HG02852 (cell line): ENCODE measurements around the gene ASCL3.
"Not testable (repeated sequence)": the region's sequence is repeated elsewhere in the genome, so short reads cannot be mapped to it uniquely, and the experiment has no call there.

ENCODE experiments used
- ATAC-seq: cut with Tn5 transposase; IDR thresholded peaks from one replicate; pipeline ENCODE4 v1.9.1; 2021; ENCODE audit warnings: mild to moderate bottlenecking, moderate library complexity; ENCODE audit not compliant: unreplicated experiment

The ASCL3 gene, protein sequence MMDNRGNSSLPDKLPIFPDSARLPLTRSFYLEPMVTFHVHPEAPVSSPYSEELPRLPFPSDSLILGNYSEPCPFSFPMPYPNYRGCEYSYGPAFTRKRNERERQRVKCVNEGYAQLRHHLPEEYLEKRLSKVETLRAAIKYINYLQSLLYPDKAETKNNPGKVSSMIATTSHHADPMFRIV

DNA sequence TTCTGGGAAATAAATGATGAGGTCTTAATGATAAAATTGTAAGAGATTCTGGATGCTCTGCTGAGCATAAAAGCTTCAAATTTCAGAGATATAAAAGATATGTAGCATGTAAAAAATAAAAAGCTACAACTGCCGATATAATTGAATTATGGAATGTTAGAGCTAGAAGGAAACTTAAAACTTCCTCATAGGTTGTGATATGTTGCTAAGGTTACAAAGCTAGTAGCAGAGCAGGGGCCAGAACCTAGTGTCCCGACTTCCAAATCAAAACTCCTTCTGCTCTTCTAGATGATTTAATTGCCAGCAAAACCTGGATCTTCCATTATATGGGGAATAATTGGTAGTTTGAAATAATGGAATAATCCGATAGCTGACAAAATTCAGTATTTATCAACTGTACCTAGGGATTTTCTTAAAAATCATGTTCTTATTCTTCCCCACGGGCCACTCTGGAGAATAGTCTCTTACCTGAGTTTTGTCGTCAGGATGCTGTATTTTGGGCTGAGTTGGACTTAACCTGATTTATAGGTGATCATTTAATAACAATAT is at the start of gene ASCL3:
TSS of gene ASCL3 (minus strand) at position 499 of the 549 bp plus-strand sequence. CDS start 4,855 bp downstream, outside the sequence.
- ATAC-seq = no peak

DNA sequence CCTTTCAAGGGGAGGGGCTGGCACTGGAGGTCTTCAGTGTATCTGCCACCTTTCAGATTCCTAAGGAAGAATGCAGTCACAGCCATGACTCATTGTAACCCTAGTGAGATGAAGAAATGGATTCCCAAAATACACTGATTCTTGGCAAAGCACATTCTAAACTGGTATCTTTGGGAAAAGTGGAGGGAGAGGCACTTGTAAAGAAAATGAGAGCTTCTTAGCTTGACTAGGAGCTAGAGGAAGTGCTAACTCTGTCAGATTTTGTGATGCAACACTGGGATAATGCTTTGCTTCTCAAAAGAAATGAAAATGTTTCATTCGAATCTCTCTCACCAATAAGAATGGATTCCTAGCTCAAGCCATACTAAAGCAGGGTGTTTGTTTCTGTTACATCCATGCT is 46.6 kb upstream of the ASCL3 start:
- no peak for ATAC-seq

DNA sequence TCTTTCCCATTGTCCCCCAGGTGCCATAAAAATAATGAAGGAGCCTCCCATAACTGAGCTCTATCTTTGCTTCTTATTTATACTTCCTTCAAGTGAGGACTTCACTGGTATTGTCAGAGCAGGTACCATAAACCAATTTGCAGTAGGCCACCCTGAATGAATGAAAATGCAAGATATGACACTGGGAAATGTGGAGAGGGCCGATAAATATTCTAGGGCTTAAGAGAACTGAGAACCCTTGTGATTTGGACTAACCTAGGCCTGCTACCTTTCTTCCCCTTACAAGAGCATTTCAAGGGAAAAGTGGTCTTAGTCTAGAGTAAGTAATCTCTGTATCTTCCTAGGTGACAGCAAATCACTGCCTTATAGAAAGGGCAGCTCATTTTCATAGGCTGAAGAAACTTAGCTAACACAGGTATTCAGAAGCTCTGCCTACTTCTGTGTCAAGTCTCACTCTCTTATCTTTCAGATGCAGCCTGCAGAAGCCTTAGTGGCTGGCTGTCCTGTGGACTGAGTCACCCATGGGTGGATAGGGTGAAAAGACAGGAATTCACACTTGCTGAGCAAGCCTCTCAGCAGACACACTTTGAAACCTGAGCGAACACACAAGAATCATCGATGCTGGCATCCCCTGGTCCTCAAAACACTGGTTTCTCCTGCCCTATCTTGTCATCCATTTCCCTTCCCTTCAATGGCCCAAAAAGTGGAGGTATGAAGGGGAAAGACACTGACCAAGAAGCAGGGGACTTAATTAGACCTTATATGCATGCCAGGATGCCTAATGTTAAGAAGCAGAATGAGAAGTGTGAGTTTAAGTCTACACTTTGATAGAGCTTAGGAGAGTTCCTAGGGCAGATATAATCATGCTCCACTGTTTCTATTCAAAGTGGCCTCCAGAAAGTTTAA is 45.8 kb upstream of the ASCL3 start:
- ATAC-seq = no peak

DNA sequence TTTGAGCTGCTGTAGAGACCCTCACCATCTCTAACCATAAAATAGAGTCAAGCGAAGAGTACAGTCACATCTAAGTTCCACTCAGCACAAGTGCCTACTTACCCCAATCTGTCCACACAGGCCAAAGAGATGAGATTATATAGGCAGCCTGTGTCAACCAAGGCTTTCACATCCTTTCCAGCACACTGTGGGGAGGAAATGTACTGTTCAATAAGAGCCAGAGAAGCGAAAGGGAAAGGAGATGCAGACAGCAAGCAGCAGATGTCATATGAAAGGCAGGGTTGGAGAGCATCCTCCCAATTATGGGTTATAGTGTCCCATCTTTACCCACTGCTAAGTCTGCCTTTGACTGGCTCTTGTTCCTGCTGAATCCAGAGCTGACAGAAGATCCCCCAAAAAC is 44.6 kb upstream of the ASCL3 start:
- no peak for ATAC-seq

DNA sequence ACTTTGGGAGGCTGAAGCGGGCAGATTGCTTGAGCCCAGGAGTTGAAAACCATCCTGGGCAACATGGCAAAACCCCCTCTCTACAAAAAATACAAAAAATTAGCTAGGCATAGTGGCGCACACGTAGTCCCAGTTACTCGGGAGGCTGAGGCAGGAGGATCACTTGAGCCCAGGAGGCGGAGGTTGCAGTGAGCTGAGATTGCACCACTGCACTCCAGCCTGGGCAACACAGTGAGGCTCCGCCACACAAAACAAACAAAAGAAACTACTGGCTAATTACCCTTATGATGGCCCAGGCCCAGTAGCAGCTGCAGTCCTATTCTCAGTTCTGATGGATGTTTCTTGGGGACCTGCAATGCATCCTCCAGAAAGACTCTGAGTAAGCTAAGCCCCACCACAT is 44.0 kb upstream of the ASCL3 start:
- not testable (repeated sequence) for ATAC-seq

DNA sequence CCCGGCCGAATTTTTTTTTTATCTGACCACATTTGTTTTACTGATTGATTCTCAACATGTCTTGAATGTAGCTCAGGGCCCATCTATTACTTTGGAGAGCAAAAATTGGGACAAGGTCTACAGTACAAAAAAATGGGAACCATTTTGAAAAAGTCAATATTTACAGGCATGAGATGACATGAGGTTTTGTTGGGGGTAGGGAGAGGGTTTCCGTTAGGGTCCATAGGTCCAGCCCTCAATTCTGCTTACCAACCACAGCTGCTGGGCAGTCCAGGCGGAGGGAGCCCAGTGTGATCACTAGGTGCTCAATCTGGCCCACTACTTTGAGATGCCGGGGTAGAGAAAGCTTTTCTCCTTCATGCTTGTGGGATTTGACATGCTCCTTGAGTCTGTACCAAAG is 42.6 kb upstream of the ASCL3 start:
- no peak for ATAC-seq

DNA sequence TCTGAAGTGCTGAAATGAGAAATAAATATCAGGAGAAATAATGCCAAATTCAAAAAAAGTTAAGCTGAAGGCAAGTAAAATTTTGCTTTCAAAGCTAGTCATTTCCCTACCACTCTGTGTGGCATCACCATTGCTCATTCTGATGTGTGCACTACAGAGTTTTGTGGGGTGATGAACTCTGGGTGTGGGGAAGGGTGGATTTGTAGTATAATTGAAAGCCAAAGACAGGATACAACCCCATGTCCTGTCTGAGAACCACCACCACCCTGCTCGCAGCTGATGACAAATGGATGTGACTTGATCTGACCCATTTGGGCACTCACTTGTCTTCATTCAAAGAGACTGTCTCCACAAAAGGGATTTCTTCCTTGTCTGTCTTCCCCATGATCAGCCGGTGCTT is 40.7 kb upstream of the ASCL3 start:
- ATAC-seq = no peak

DNA sequence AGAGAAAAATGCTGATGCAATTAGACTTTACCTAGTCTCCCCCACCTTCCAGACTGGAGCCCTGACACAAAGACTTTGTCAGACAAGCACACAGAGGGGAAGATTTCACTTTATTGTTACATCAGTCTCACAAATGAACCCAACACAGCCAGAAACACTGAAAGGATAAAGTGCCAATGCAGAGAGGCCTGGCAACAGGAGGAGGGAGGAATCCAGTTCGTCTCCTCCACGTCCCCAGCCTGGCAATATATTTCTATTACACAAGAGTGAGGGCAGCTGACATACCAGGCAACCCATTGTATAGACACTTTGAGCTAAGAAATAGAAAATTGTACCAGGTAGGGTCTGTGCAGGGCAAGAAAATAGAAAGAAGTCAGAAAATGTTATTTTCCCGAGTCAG is 37.7 kb upstream of the ASCL3 start:
- ATAC-seq = no peak

DNA sequence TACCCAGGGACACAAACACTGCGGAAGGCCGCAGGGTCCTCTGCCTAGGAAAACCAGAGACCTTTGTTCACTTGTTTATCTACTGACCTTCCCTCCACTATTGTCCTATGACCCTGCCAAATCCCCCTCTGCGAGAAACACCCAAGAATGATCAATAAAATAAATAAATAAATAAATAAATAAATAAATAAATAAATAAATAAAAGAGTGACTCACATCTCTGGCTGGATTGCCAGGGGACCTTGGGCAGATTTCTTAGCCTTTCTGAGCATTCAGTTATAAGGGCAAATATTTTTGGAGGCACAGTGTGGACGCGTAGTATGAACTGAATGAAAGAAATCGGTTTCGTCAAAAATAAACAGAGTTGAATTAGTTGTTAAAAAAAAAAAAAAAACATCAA is 36.5 kb upstream of the ASCL3 start:
- not testable (repeated sequence) for ATAC-seq

DNA sequence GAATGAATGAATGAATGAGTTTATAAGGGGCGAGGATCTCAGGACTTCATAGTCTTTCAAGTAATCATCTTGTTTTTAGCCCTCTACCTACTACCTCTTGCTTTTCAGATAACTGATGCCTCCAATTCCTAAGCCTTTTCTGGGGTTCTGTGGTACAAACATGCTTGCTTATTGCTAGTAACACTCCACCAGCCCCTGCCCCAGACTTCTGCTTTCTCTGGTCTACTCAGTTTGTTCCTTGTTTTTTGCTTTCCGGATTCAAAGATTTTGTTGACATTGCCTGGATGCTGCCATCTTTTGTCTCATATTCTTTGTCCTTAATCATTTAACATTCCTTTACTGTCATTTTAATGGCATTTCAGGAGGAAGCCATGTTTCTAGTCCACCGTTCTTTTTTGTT is 30.3 kb upstream of the ASCL3 start:
- ATAC-seq = no peak

DNA sequence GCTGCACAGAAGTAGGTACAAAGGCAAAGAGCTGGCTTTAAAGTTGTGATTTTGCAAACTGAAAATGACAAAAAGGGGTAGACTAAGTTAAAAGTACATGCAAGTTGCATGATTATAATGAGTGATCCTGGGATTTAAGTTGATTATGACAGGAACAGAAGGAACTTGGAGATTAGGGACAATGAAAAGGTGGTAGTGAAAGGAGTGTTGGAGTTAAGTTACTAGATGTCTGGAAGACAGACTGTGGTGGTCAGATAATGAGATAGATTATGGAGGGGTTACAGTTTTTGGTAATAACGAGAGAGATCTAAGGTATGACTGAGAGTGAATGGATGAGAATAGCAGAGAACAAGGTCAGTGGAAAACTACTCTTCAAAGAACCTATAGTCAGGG is 29.1 kb upstream of the ASCL3 start:
- no peak for ATAC-seq

DNA sequence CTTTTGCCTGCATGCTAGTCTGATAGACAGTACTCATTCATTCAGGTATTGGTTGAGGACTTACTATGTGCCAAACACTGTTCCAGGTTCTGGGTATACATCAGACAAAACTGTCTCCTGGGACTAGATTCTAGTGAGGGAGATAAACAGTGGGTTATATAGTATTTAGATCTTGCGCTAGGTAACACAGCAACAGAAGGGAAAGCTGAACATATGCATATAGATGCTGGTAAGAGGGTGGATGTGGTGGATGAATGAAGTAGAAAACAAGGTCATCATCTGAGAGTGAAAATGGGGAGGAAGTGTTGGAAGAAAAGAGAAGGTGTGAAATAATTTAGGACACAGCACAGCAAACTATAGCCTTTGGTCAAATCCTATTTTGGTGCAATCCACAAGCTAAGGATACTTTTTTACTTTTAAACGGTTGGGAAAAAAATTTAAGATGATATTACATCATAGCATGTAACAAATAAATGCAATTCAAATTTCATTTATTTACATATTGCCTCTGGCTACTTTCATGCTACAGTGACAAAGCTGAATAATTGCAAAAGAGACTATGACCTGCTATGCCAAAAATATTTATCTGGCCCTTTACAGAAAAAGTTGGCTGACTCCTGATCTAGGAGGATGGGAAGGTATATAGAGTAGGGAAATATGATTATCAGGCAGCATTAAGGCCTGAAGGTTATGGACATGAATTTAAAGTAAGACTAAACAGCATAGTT is 28.5 kb upstream of the ASCL3 start:
- ATAC-seq = no peak

DNA sequence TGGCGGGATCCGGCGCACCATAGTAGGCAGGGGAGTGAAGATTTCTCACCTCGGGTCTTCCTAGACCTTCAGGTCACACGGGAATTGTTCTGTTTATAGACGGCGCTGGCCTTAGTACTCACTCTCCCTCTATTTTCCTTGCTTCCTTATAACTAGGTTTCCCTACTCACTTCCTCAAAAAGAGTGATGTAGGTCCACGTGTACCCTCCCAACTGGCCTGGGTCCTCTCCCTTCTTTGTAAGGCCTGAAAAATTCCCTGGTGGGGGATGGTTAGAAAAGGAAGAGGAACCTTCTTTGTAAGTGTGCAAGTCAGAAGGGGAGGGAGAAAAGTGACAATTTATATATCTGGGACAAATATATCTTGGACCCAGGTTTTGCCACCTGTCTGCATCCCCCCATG is 24.4 kb upstream of the ASCL3 start:
- no peak for ATAC-seq

DNA sequence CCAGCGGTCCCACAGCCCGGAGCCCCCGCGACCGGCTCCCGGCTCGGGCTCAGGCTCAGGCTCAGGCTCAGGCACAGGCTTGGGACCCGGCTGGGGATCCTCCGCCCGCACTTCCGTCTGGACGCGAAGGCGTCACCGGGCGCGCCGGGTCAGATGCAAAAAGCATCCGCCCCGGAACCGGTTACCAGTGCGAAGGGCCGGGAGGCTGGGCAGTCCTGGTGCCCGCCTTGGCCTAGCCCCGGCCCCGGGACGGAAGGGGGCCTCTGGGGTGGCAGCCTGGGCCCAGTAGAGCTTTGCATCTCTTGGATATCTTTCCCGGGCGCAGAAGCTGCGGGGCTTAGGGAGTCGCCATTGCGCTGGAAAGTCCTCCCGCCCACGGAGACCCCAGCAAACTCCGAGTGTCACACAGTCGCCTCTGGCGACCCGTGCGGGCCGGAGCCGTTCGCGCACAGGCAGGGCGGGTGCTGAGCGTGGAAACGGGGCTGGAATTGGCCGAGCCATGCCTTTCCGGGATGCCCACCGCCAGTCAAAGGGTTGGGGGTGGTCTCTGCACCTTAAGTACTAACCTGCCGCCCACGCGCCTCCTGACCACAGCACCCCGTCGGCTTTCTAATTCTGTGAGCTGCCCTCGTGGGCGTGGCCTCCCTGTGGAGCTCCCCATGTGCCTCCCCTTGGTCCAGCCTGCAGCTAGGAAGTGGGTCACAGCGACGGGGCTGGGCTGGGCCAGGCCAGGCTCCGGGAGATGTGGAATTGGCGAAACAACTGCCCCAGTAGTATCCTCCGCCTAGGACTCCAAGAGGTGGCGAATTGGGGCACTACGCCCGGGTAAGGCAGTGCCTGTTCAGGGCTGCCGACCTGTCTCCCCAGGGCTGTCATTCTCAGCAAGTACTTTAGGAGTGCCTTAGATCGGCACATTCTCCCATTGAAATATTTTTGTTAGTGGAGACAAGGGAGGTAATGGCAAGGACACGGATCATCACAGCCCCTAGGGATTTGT is 21.8 kb upstream of the ASCL3 start, which contains the start of gene TMEM9B:
TSS of gene TMEM9B (minus strand) at position 119 of the 997 bp plus-strand sequence. CDS start 129 bp downstream, outside the sequence.
- peak; percentile 81 for ATAC-seq

DNA sequence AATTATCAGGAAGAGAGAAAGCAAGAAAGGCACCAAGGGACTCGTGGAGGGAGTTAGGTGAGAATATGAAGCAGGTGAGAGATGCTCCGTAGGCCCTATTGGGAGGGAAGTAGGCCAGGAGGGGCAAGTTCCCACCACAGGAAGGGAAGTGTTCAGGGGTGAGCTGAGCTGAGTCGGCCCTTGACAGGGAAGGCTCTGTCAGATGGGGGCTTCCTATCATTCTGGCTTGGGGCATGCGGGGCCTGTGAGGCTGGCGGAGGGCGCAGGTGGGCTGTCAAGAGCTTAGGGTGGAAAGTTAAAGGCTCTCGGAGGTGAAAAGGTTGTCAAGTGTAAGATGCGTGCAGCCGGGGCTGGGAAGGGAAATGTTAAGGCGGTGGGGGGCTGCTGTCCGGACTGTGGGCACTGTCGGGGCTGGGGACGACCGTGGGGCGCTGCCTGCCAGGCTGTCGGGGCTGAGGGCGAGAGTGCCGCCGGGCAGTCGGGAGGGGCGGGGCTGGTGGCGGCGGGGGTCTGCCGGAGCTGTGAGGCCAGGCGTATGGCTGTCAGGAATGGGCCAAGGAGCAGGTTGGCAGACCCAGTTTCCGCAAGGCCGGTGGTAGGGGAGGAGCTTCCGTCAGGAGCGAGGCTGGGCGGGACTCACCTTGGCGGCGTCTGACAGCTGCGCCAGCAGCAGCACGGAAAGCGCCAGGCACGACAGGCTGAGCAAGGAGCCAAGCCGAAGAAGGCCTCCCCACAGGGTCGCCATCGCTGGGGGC is 20.9 kb upstream of the ASCL3 start:
- ATAC-seq = peak; percentile 67

DNA sequence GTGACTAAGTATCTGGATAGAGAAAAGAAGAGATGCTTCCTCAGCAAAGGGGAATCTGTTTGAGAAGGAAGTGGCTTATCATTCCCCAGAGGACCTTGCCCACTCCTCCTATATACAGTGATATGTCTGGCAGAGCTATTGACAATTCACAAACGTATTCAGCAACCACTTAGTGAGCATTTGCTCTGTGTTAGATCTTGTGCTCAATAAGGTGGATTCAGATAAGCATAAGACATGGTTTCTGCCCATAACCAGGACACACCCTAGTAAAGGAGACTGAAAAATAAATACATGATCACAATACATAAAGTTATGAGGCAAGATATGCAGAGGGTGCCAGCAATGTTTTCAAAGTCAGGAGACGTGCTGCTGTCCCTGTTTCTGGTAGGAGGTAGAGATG is 20.0 kb upstream of the ASCL3 start:
- no peak for ATAC-seq

DNA sequence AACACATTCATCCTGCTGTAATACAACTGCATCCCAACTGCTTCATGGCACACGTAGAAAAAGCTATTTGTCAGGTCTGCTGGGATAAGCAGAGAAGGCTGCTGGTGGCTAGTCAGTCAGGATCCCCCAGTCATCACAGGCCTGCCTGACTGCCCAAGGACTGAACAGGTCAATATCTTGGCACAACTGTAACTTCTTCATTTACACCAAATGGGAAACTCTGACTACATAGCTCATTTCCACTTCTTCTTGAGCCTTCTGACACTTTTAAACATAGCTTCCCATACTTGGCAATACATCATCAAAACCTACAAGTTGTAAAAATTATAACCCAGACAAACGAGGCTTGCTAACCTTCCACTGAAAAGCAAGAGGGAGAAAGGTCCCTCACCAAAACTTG is 18.6 kb upstream of the ASCL3 start:
- ATAC-seq = no peak

DNA sequence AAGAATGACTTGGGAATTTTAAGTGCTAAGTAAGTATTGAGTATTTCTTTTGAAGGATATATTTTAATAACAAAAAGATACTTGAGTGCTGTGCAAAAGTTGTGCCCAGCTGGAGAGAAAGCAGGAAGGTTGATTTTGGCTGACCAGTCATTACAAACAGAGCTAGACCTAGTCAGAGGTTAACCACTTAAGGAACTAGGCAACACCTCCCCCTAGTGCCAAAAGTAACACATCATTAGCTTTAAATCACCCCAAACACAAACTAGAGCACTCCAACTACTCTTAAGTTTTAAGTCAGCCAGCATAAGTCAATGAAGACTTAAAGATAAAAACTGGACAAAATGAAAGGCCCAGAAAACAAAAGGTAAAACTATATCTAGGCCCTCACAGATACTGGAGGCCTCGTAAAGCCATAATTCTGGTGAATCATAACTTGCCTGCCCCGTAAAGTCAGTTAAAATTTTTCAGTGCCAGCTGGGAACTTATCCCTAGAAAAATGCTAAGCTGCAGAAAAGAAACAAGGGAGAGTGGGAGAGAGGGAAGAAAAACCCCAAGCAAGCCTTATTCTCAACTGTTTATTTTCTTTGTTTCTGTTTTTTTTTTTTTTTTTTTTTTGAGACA is 16.8 kb upstream of the ASCL3 start:
- ATAC-seq = peak; percentile 39

DNA sequence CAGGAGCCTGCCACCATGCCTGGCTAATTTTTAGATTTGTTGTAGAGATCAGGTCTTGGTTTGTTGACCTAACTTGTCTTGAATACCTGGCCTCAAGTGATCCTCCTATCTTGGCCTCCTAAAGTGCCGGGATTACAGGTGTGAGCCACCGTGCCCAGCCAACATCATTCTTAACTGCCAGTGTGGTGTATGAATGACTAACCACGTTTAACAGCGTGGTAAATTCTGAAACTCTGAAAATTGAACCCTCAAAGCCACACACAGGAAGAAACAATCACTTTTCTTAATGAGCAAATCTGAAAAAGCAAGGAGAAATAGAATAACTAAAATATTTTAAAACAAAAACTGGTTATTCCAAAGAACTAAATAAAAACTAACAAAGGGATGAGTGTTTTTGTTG is 14.0 kb upstream of the ASCL3 start:
- no peak for ATAC-seq
